ENCODE data around the gene CTAGE9.
"Not testable (repeated sequence)": the region's sequence is repeated elsewhere in the genome, so short reads cannot be mapped to it uniquely, and the experiment has no call there.

CTAGE9 gene

GRCh38 chr6:131727868-131728267 is 17.1 kb upstream of the CTAGE9 start:
- no peak for DNase-seq

- DNase-seq, result no peak
Measured at GRCh38 chr6:131727467-131727866, 16.6 kb upstream of the CTAGE9 start.

DNA sequence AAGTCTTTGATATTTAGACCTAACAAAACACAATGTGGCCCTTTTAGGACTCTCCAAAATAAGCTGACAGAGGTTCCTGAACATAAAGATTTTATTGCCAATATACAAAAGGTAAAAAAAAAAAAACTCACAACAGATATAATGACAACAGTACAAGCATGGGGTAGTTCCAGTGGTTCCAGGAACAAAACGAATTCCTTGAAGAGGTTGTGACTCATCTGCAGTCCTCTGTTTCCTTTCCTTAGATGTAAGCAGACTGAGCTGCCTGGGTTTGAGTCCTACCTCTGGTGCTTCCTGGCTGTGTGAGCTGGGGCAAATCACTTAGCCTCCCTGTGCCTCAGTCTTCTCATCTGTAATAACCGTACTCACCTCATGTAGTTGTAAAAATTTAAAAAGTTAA is 13.3 kb upstream of the CTAGE9 start:
- DNase-seq, result no peak

- no peak for DNase-seq
Measured at GRCh38 chr6:131721161-131721560, 10.3 kb upstream of the CTAGE9 start.

- no peak for DNase-seq
Measured at GRCh38 chr6:131717836-131718542, 7.2 kb upstream of the CTAGE9 start.

DNA sequence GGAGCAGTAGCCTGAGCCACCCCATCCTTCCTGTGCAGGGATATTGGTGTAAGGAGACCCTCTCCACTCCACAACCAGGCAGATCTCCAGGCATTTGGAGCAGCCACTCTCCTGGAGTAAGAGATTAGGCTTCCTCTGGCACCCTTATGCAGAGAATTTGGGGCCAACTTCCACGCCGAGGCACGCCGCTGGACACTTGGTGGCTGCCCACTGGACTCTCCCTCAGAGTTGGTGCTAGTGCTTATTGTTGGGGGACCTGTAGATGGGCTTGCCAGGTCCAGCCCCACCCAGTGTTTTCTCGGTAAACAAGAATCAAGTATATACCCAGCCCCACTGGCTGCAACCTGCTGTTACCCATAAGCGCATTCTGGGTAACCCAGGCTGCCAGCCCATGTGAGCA is 4.8 kb upstream of the CTAGE9 start:
- DNase-seq, result not testable (repeated sequence)

DNA sequence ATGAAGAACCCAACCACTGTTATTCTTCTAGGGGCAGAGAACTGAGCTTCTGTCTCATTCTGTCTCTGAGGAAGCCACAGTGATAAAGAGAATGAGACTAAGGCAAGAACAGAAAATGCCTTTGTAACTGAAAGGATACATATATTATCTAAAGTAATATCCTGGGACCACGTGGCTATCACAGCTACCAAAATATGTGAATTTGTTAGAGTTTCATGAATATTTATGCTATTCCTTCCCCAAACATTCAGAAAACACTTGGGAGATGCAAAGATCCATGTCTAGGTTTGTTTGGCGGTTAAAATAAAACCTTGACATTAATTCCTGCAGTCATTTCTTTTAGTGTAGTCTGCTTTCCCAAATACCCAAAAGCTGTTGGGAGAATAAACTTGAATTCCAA is 6.9 kb downstream of the CTAGE9 start:
- not testable (repeated sequence) for DNase-seq

DNA sequence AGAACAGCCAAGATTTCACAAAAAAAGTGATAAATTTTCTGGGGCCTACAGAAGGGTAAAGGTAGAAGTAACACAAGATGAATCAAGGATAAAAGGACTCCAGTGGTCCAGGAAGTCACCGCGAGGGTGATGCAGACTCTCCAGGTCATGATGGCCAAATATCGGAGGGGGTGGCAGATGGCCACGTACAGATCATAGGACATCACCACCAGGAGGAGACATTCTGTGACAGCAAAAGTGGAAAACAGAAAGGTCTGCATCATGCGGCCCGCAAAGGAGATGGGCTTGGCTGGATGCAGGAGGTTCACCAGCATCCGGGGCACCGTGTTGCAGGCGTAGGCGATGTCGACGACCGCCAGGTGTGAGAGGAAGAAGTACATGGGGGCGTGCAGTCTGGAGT is 10.0 kb downstream of the CTAGE9 start:
- not testable (repeated sequence) for DNase-seq

DNA sequence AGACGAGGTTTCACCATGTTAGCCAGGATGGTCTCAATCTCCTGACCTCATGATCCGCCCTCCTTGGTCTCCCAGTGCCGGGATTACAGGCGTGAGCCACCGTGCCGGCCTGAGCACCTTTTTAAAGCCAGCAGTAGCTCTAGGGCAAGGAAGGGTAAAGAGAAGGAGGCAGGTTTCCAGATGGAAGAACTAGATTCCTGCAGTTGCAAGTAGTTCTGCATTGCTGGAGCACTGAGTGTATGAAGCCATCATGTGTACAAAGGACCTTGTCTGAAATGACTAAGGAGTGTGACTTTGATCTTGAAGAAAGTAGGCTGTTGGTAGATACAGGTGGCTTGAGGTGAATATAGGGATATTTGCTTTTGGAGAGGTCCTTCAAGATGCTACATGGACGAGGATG is 13.9 kb downstream of the CTAGE9 start:
- no peak for DNase-seq

DNA sequence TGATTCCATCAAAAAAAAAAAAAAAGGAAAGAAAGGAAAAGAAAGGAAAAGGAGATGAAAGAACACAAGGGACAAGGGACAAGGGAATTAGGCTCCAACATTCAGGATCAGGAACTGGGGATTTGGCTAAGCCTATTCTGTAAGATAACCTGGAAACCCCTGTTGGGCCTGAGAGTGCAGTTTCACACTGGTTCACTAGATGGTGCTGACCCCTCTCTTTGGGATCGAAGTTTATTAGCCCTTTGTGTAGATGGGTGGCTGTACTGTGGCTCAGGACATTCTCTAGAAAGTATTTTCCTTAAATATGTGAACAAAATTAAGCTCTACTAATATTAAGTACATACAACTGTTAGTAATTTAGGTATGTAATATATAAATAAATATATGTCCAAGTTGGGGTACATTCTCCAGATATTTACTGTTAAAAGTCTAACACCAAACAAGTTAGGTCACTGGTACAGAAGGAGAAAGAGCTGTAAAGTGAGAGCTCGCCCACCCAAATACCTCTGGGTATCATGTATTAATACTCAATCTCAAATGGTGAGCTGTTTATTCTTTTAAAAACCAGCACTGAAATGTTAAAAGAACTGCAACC is 15.9 kb downstream of the CTAGE9 start:
- peak; percentile 28 to 41 for DNase-seq

GRCh38 chr6:131693384-131693783 is 17.4 kb downstream of the CTAGE9 start:
- no peak for DNase-seq

GRCh38 chr6:131692589-131692988 is 18.2 kb downstream of the CTAGE9 start:
- DNase-seq, result no peak

- DNase-seq, result no peak
Measured at GRCh38 chr6:131692031-131692430, 18.8 kb downstream of the CTAGE9 start.

DNA sequence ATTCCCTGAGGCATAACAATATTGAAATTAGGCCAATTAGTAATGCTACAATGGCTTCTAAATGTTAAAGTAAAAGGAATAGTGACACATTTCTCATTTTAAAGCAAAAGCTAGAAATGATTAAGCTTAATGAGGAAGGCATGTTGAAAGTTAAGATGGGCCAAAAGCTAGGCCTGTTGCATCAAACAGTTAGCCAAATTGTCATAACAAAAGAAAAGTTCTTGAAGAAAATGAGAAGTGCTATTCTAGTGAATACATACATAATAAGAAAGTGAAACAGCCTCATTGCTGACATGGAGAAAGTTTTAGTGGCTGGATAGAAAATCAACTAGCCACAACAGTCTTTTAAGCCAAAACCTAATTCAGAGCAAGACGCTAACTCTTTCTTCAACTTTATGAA is 22.5 kb downstream of the CTAGE9 start:
- DNase-seq, result no peak

GRCh38 chr6:131687022-131687421 is 23.8 kb downstream of the CTAGE9 start:
- DNase-seq, result no peak

DNA sequence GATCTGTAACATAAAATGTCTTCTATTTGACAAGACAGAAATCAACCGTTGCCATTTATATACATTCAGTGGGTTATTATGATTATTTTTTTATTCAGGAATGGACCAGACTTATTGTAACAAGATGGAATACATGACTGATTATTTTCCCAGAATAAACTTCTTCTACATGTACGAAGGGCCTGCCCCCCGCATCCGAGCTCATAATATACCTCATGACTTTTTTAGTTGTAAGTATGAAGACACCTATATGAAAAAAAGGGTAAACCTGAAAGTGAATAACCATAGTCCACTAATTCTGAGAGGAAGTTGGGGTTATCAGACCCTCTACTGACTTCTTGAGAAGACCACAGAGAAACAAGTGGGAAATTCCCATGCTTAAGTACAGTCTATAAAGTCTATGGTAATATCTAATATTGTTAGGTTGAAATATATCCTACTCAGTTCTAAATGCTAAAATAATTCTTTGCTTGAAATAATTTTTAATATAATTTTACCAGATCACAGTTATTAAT is 25.5 kb downstream of the CTAGE9 start:
- no peak for DNase-seq

- DNase-seq, result peak in 1 of 2 donors; percentile 29
Measured at GRCh38 chr6:131683479-131683878, 27.3 kb downstream of the CTAGE9 start.

DNA sequence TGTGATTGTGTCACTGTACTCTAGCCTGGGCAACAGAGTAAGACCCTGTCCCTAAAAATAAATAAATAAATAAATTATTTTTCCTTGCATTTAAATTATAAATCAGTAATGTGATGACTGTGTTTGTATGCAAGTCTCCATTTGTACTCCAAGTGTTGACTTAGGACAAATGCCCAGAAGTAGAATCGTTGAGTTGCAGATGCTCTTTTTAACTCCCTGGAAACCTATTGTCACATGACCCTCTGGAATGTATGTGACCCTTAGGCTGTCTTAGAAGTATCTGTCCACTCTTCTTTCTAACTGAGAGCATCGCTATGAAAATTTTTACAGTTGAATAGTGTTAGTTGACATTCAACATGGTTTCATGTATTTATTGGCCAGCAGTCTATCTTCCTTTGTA is 28.4 kb downstream of the CTAGE9 start:
- DNase-seq, result no peak

- DNase-seq, result no peak
Measured at GRCh38 chr6:131681585-131681984, 29.2 kb downstream of the CTAGE9 start.

GRCh38 chr6:131680868-131681267 is 29.9 kb downstream of the CTAGE9 start:
- DNase-seq, result no peak

DNA sequence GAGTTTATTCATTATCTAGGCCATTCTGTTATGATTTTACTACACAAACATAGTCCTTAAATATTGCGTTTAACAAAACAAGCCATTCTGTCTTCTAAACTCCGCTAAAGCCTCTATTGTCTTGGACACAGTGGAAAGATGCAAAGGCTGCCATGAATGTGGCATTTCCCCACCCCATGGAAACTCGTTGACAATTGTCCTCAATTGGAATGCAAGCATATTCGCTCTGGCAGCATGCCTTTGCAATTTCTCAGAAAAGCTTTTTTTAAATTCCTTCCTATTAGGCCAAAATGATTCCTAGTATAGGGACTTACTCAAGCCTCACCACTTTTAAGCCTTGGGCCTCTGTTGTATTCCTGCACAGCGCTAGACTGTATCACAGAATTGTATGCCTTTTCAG is 32.4 kb downstream of the CTAGE9 start:
- DNase-seq, result no peak

- DNase-seq, result no peak
Measured at GRCh38 chr6:131673184-131673583, 37.6 kb downstream of the CTAGE9 start.

DNA sequence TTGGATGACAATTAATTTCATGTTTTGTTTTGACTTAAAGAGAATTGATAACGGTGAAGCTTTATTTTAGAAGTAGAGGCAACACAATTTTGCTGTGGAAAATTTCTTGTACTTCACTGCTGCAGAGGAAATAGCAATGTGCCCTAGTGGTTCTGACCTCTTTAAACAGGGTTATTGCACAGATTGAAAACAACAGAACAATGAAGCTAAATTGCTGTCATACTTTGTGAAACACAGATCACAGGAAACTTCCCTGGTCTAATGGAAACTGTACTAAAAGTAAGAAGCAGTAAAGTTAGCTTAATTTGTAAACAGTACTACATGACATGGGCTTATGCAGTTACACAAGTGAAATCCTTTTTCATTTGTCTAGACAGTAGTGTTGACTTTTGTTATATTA is 40.9 kb downstream of the CTAGE9 start:
- no peak for DNase-seq

- DNase-seq, result no peak
Measured at GRCh38 chr6:131663578-131664165, 47.1 kb downstream of the CTAGE9 start.

All from CD4-positive, alpha-beta T cell treated with Interferon alpha-2 for 1 hour (primary cell).